ENCODE results near the gene SPOCK3. TPM values are rescaled to one million over a fixed set of nuclear protein-coding genes. Genes with fewer than 3 reads are reported as not detected.

The SPOCK3 gene
- total RNA-seq, 1 experiment from 2014 or later = 1.4 TPM

DNA sequence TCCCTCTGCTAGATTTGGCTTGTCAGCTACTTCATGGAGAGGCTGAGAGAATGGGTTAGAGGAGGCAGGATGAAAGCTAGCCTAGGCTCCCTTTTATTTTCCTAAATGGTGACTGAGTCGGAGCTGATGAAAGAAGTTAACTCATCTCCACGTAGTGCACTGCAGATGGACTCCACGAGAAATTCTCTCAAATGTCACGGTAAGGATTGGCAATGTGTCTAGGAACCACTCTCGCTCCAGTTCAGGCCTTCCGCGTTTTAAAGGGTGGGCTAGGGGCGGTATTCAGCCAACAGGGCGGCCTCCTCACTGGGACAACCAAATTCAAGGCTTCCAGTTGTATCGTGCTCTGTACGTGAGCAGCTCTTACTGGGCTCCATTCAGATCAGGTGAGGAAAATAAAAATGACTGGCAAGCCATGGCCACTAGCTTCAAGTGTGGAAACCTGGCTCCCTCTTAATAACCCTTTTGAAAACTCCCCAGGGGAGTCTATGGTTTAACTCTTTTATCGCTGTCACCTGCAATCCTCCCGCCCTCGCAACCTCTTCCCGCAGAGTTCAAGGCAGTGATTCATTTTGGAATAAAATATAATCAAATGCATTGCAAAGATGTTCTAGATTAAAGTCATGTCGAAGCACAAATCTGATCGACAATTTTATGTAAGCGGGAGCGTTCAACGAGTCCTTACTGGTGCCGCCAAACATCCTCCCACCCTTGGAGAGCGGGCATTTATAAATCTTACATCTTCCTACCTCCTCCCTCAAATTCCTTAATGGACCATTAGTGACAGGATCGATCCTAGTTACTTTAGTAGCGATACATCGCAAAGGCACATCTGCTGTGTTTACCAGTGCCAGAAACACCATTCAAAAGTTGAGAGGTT is 1.2 kb downstream of the SPOCK3 start:
- intact Hi-C loops (cut with micrococcal nuclease; ENCODE audit: unreplicated experiment) = no loop called here
- Histone ChIP-seq H3K9me3 (ENCODE audit: control insufficient read depth, insufficient read depth, low read depth, low read length) (no peaks in the 10 kb centered on the region), H3K4me3 (ENCODE audit: low read depth in 2 of 2, low read length in 2 of 2) (peak overlapping the region; percentile 49 to 68), H3K36me3 (ENCODE audit: control insufficient read depth, insufficient read depth, low read length) (no peaks in the 10 kb centered on the region), H3K27me3 (ENCODE audit: control insufficient read depth, insufficient read depth, low read length) (peaks cover 6% of the 10 kb centered on the region; the same call in 1 of the 2 replicates), H3K27ac (ENCODE audit: low read length) (no peak overlapping the region), H3K4me1 (ENCODE audit: control insufficient read depth, insufficient read depth, low read length) (no peaks in the 10 kb centered on the region)
- ATAC-seq (no peak), DNase-seq (ENCODE audit: low read depth, low spot score) (no peak)
- ChIA-PET CTCF (no interaction called here), POLR2A (no interaction called here)
- no TSS peak for BruUV-seq (replicated peaks)
- TF ChIP-seq, protein P1, sequence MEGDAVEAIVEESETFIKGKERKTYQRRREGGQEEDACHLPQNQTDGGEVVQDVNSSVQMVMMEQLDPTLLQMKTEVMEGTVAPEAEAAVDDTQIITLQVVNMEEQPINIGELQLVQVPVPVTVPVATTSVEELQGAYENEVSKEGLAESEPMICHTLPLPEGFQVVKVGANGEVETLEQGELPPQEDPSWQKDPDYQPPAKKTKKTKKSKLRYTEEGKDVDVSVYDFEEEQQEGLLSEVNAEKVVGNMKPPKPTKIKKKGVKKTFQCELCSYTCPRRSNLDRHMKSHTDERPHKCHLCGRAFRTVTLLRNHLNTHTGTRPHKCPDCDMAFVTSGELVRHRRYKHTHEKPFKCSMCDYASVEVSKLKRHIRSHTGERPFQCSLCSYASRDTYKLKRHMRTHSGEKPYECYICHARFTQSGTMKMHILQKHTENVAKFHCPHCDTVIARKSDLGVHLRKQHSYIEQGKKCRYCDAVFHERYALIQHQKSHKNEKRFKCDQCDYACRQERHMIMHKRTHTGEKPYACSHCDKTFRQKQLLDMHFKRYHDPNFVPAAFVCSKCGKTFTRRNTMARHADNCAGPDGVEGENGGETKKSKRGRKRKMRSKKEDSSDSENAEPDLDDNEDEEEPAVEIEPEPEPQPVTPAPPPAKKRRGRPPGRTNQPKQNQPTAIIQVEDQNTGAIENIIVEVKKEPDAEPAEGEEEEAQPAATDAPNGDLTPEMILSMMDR (IDR thresholded peaks at IDR 0.05) = no peak
- in situ Hi-C loops (cut with HindIII; ENCODE audit: low pct_unique_long_range_greater_than_20kb, low sequenced_read_pairs) = no loop called here

DNA sequence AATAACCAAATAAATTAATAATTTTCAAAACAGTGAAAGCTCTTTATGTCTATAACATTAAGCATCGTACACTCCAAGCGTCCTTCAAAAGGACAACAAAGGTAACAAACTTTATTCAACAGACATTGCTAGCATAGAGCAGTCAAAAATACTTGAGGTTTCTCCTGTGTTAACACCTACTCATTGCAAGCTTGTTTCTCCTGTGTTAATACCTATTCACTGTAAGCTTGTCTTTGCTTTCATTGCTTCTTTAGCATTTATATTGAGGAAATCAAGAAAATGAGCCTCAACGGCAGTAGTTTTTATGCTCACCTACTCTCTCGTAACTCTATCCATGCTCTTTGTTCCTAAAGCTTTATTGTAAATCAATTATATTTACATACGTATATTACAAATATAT is 3.5 kb downstream of the SPOCK3 start:
- no peak for DNase-seq (ENCODE audit: low read depth, low spot score)
- no peak for ATAC-seq
- Histone ChIP-seq H3K27me3 (ENCODE audit: control insufficient read depth, insufficient read depth, low read length) (peaks cover 3% of the 10 kb centered on the region; the same call in 1 of the 2 replicates), H3K36me3 (ENCODE audit: control insufficient read depth, insufficient read depth, low read length) (no peaks in the 10 kb centered on the region), H3K9me3 (ENCODE audit: control insufficient read depth, insufficient read depth, low read depth, low read length) (no peaks in the 10 kb centered on the region), H3K4me3 (ENCODE audit: low read depth in 2 of 2, low read length in 2 of 2) (no peak overlapping the region), H3K4me1 (ENCODE audit: control insufficient read depth, insufficient read depth, low read length) (no peaks in the 10 kb centered on the region), H3K27ac (ENCODE audit: low read length) (no peak overlapping the region)
- BruUV-seq (replicated peaks) = no TSS peak
- intact Hi-C loops (cut with micrococcal nuclease; ENCODE audit: unreplicated experiment) = no loop called here
- ChIA-PET CTCF (no interaction called here), POLR2A (no interaction called here)
- in situ Hi-C loops (cut with HindIII; ENCODE audit: low pct_unique_long_range_greater_than_20kb, low sequenced_read_pairs) = no loop called here
- TF ChIP-seq SIN3A (IDR thresholded peaks at IDR 0.05; ENCODE audit: borderline replicate concordance, insufficient read depth, low read depth, low read length) (no peak), POLR2AphosphoS5 (IDR thresholded peaks at IDR 0.05; ENCODE audit: low read depth, low read length) (no peak), TCF7L2 (IDR thresholded peaks at IDR 0.05; ENCODE audit: low read depth, low read length) (no peak)
- TF ChIP-seq, protein P1 (IDR thresholded peaks at IDR 0.05) = no peak
- TF ChIP-seq, protein P2, sequence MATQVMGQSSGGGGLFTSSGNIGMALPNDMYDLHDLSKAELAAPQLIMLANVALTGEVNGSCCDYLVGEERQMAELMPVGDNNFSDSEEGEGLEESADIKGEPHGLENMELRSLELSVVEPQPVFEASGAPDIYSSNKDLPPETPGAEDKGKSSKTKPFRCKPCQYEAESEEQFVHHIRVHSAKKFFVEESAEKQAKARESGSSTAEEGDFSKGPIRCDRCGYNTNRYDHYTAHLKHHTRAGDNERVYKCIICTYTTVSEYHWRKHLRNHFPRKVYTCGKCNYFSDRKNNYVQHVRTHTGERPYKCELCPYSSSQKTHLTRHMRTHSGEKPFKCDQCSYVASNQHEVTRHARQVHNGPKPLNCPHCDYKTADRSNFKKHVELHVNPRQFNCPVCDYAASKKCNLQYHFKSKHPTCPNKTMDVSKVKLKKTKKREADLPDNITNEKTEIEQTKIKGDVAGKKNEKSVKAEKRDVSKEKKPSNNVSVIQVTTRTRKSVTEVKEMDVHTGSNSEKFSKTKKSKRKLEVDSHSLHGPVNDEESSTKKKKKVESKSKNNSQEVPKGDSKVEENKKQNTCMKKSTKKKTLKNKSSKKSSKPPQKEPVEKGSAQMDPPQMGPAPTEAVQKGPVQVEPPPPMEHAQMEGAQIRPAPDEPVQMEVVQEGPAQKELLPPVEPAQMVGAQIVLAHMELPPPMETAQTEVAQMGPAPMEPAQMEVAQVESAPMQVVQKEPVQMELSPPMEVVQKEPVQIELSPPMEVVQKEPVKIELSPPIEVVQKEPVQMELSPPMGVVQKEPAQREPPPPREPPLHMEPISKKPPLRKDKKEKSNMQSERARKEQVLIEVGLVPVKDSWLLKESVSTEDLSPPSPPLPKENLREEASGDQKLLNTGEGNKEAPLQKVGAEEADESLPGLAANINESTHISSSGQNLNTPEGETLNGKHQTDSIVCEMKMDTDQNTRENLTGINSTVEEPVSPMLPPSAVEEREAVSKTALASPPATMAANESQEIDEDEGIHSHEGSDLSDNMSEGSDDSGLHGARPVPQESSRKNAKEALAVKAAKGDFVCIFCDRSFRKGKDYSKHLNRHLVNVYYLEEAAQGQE (IDR thresholded peaks at IDR 0.05; ENCODE audit: insufficient read depth in 1 of 2, low read depth in 2 of 2, low read length in 1 of 2) = no peak

Measured in Panc1 (cell line).